Measurements from ENCODE around the gene ANKS1B. TPM values are rescaled to one million over a fixed set of nuclear protein-coding genes. Genes with fewer than 3 reads are reported as not detected.

ANKS1B gene
- total RNA-seq, 1 experiment from 2014 or later, result 5.8 TPM

DNA sequence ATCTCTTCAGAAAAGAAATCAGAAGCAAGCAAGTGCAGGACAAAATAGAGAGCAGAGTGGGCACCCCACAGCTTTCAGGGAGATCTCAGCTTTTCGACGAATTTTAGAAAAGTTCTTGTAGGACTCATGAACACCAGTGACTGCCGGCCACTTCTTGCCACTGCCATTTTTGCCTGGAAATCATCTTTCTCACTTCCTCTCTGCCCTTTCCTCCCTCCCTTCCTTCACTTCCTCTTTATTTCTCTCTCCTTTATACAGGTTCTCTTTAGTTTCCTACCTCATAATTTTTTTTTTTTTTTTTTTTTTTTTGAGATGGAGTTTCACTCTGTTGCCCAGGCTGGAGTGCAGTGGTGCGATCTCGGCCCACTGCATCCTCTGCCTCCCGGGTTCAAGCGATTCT is 1154.1 kb downstream of the ANKS1B start:
- H3K36me3 Mint-ChIP-seq, result no peaks in the 10 kb centered on the region
- no peaks in the 10 kb centered on the region for H3K9me3 Mint-ChIP-seq
- peak overlapping the region; percentile 26; the same call in 1 of the 2 replicates for H3K27ac Mint-ChIP-seq
- H3K27me3 Mint-ChIP-seq (ENCODE audit: low read depth), result no peaks in the 10 kb centered on the region; the same call in 1 of the 2 replicates
- no peak overlapping the region for H3K4me3 Mint-ChIP-seq
- ChIA-PET POLR2A (no interaction called here), CTCF (no interaction called here)
- peaks cover 22% of the 10 kb centered on the region for H3K4me1 Mint-ChIP-seq
- DNase-seq (ENCODE audit: low spot score) (no peak), ATAC-seq (no peak)
- no peak for TF ChIP-seq RELA (CRISPR knock-in tag; IDR thresholded peaks at IDR 0.05; ENCODE audit: borderline replicate concordance)

DNA sequence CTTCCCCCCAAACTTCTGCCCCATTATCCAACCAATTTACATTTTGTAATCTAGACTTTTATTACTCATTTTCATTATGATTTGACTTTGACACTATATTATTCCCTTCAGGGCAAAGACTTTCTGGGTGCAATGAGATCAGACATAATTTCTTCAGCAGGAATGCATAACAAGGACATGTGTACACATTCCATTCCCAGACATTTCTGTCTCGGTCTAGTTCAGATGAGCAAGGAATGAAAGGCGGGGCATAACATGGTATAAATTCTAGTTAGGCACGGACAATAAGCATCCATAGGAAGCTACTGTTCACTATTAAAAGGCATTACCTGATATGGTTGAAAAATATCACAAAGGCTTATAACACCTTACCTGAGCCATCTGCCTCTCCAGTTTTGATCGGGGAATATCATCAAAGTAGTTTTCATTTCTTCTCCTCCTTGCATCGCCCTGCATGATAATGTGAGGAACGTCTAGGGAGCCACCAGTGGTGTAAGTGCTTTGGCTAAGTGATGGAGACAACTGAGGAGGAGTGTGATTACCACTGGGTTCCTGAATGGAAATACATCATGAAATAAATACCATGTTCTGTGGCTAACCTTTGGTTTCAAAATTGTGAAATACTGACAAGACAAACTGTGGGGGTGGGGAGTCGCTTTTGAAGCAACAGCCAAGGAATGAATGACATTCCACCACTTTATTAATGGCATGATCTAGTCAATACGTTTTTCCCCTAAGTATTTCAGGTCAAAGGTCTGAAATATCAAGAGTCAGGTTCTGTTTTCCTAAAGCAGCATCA is 1155.7 kb downstream of the ANKS1B start:
- no peak for DNase-seq (ENCODE audit: low spot score)
- ChIA-PET POLR2A (no interaction called here), CTCF (interaction anchor here (1.1 kb wide), 1 partner anchor 9 kb away, joined by 3 read pairs; no protein-coding TSS in a partner anchor)
- H3K9me3 Mint-ChIP-seq, result no peaks in the 10 kb centered on the region
- TF ChIP-seq, protein P1, sequence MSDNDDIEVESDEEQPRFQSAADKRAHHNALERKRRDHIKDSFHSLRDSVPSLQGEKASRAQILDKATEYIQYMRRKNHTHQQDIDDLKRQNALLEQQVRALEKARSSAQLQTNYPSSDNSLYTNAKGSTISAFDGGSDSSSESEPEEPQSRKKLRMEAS (CRISPR knock-in tag; IDR thresholded peaks at IDR 0.05), result no peak
- TF ChIP-seq RORB (CRISPR knock-in tag; IDR thresholded peaks at IDR 0.05), result no peak
- TF ChIP-seq, protein P2, sequence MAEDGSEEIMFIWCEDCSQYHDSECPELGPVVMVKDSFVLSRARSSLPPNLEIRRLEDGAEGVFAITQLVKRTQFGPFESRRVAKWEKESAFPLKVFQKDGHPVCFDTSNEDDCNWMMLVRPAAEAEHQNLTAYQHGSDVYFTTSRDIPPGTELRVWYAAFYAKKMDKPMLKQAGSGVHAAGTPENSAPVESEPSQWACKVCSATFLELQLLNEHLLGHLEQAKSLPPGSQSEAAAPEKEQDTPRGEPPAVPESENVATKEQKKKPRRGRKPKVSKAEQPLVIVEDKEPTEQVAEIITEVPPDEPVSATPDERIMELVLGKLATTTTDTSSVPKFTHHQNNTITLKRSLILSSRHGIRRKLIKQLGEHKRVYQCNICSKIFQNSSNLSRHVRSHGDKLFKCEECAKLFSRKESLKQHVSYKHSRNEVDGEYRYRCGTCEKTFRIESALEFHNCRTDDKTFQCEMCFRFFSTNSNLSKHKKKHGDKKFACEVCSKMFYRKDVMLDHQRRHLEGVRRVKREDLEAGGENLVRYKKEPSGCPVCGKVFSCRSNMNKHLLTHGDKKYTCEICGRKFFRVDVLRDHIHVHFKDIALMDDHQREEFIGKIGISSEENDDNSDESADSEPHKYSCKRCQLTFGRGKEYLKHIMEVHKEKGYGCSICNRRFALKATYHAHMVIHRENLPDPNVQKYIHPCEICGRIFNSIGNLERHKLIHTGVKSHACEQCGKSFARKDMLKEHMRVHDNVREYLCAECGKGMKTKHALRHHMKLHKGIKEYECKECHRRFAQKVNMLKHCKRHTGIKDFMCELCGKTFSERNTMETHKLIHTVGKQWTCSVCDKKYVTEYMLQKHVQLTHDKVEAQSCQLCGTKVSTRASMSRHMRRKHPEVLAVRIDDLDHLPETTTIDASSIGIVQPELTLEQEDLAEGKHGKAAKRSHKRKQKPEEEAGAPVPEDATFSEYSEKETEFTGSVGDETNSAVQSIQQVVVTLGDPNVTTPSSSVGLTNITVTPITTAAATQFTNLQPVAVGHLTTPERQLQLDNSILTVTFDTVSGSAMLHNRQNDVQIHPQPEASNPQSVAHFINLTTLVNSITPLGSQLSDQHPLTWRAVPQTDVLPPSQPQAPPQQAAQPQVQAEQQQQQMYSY (CRISPR knock-in tag; IDR thresholded peaks at IDR 0.05), result no peak
- TF ChIP-seq, protein P3, sequence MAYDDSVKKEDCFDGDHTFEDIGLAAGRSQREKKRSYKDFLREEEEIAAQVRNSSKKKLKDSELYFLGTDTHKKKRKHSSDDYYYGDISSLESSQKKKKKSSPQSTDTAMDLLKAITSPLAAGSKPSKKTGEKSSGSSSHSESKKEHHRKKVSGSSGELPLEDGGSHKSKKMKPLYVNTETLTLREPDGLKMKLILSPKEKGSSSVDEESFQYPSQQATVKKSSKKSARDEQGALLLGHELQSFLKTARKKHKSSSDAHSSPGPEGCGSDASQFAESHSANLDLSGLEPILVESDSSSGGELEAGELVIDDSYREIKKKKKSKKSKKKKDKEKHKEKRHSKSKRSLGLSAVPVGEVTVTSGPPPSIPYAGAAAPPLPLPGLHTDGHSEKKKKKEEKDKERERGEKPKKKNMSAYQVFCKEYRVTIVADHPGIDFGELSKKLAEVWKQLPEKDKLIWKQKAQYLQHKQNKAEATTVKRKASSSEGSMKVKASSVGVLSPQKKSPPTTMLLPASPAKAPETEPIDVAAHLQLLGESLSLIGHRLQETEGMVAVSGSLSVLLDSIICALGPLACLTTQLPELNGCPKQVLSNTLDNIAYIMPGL (CRISPR knock-in tag; IDR thresholded peaks at IDR 0.05), result no peak
- TF ChIP-seq ZNF263 (CRISPR knock-in tag; IDR thresholded peaks at IDR 0.05; ENCODE audit: low read depth), result no peak
- TF ChIP-seq SP1 (CRISPR knock-in tag; conservative IDR thresholded peaks at IDR 0.05), result no peak
- TF ChIP-seq GRHL2 (CRISPR knock-in tag; IDR thresholded peaks at IDR 0.05; ENCODE audit: insufficient replicate concordance, severe bottlenecking), result no peak
- TF ChIP-seq MXD4 (CRISPR knock-in tag; IDR thresholded peaks at IDR 0.05; ENCODE audit: borderline replicate concordance), result no peak
- TF ChIP-seq, protein P4, sequence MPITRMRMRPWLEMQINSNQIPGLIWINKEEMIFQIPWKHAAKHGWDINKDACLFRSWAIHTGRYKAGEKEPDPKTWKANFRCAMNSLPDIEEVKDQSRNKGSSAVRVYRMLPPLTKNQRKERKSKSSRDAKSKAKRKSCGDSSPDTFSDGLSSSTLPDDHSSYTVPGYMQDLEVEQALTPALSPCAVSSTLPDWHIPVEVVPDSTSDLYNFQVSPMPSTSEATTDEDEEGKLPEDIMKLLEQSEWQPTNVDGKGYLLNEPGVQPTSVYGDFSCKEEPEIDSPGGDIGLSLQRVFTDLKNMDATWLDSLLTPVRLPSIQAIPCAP (CRISPR knock-in tag; IDR thresholded peaks at IDR 0.05), result no peak
- no peak for TF ChIP-seq SOX15 (CRISPR knock-in tag; IDR thresholded peaks at IDR 0.05)
- H3K4me1 Mint-ChIP-seq, result peaks cover 23% of the 10 kb centered on the region
- no peak overlapping the region for H3K27ac Mint-ChIP-seq
- H3K4me3 Mint-ChIP-seq, result no peak overlapping the region
- no peak for ATAC-seq
- no peaks in the 10 kb centered on the region for H3K36me3 Mint-ChIP-seq
- no peaks in the 10 kb centered on the region; the same call in 1 of the 2 replicates for H3K27me3 Mint-ChIP-seq (ENCODE audit: low read depth)

DNA sequence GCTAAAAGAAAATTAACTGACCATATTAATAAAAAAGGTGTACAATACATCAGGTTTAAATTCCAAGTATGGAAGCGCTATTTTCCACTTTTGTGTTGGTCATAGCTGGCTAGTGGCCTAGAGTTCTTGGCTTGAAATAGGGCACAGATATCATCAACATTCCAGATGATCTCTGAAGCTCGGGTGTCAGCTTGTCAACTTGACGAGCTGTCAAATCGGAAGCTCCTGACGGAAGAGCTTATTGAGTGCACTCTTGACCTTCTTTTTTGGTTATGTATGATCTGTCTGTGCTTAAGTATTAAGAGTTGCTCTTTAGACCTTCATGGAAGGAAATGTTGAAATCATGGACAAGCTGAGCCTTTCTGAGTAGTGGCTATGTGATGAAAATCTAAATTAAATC is 1161.7 kb downstream of the ANKS1B start:
- no peak overlapping the region for H3K4me3 Mint-ChIP-seq
- no peak for ATAC-seq
- DNase-seq (ENCODE audit: low spot score), result no peak
- H3K27me3 Mint-ChIP-seq (ENCODE audit: low read depth), result no peaks in the 10 kb centered on the region
- TF ChIP-seq, protein P5, sequence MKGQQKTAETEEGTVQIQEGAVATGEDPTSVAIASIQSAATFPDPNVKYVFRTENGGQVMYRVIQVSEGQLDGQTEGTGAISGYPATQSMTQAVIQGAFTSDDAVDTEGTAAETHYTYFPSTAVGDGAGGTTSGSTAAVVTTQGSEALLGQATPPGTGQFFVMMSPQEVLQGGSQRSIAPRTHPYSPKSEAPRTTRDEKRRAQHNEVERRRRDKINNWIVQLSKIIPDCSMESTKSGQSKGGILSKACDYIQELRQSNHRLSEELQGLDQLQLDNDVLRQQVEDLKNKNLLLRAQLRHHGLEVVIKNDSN (CRISPR knock-in tag; IDR thresholded peaks at IDR 0.05), result no peak
- TF ChIP-seq, protein P6, sequence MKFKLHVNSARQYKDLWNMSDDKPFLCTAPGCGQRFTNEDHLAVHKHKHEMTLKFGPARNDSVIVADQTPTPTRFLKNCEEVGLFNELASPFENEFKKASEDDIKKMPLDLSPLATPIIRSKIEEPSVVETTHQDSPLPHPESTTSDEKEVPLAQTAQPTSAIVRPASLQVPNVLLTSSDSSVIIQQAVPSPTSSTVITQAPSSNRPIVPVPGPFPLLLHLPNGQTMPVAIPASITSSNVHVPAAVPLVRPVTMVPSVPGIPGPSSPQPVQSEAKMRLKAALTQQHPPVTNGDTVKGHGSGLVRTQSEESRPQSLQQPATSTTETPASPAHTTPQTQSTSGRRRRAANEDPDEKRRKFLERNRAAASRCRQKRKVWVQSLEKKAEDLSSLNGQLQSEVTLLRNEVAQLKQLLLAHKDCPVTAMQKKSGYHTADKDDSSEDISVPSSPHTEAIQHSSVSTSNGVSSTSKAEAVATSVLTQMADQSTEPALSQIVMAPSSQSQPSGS (CRISPR knock-in tag; IDR thresholded peaks at IDR 0.05; ENCODE audit: borderline replicate concordance, low read depth), result no peak
- H3K9me3 Mint-ChIP-seq, result no peaks in the 10 kb centered on the region
- H3K27ac Mint-ChIP-seq, result no peak overlapping the region
- CTCF ChIA-PET, result interaction anchor here (1.2 kb wide), 1 partner anchor 23 kb away, joined by 4 read pairs; no protein-coding TSS in a partner anchor
- peaks cover 47% of the 10 kb centered on the region for H3K4me1 Mint-ChIP-seq
- POLR2A ChIA-PET, result no interaction called here
- H3K36me3 Mint-ChIP-seq, result no peaks in the 10 kb centered on the region
